HCT116 (cell line): Measurements from ENCODE around the gene SPIB. TPM values are rescaled to one million over a fixed set of nuclear protein-coding genes. Genes with fewer than 3 reads are reported as not detected.
A peak's percentile ranks its signal among the peaks of the same experiment; 100 is the strongest.

Source experiments
- ATAC-seq: fragments of 200-7000 bp; cut with Tn5 transposase; 2 replicates; pipeline ENCODE4 v1.9.1; 2020; ENCODE audit warnings: mild to moderate bottlenecking, moderate library complexity
- BruUV-seq: library from RNA; stranded (reverse); fragments of 400-500 nt; replicated peaks from 2 replicates; lab custom pipeline; 2021; lab: Mats Ljungman, UMichigan
- CTCF ChIA-PET: fragments of 300-600 bp; sonication (Branson Sonifier 250); formaldehyde crosslinking; loops from one replicate; lab custom pipeline; 2021; ENCODE audit warnings: antibody characterized with exemption; lab: Charles Lee
- POLR2A ChIA-PET: fragments of 300-600, 350-600 bp; sonication (Branson Sonifier 250); formaldehyde crosslinking; loops from one replicate; lab custom pipeline; 2021; ENCODE audit warnings: antibody characterized with exemption; lab: Charles Lee
- RAD21 ChIA-PET, 2 experiments: fragments of 300-600 bp; sonication (Branson Sonifier 250); formaldehyde crosslinking; loops; one replicate each; lab custom pipeline; 2023; ENCODE audit warnings: low total read pairs in 2 of 2; ENCODE audit not compliant: uncharacterized antibody in 2 of 2, unreplicated experiment in 2 of 2, low non-redundant PET in 1 of 2; lab: Charles Lee
- DNase-seq: peaks from one replicate; pipeline ENCODE4 v3.0.0-alpha.2; 2010; ENCODE audit warnings: low read depth, low spot score
- H2AFZ ChIP-seq: fragments of 200-600 bp; shearing (Covaris generic), sonication (generic); 2 replicates; pipeline ENCODE4 v1.6.1; 2017; ENCODE audit warnings: low read depth, mixed run types, mixed read lengths, antibody characterized with exemption, low read length; ENCODE audit not compliant: poor library complexity, severe bottlenecking
- H3K27ac ChIP-seq: 2 replicates; pipeline ENCODE4 v1.5.1; 2012; ENCODE audit warnings: low read depth, low read length
- H3K27me3 ChIP-seq: fragments of 200-600 bp; sonication (generic); 2 replicates; pipeline ENCODE4 v1.6.1; 2016; ENCODE audit warnings: mixed run types, low read length, mixed read lengths; ENCODE audit not compliant: insufficient read depth
- H3K36me3 ChIP-seq, 2 experiments: fragments of 200-500 bp in 1 of 2; fragments of 200-600 bp in 1 of 2; sonication (Bioruptor generic) in 1 of 2; sonication (generic) in 1 of 2; 2 replicates each; pipeline versions ENCODE4 v1.5.1 to v1.6.1; 2014 to 2016; ENCODE audit warnings: low read length in 2 of 2, inconsistent platforms in 1 of 2, mixed read lengths in 1 of 2, mixed run types in 1 of 2; ENCODE audit not compliant: insufficient read depth in 2 of 2, control insufficient read depth in 1 of 2
- H3K4me1 ChIP-seq, 2 experiments: fragments of 200-600 bp in 1 of 2; sonication (generic) in 1 of 2; 2 replicates each; pipeline versions ENCODE4 v1.5.1 to v1.6.1; 2012 to 2017; ENCODE audit warnings: low read length in 2 of 2, inconsistent platforms in 1 of 2, mild to moderate bottlenecking in 1 of 2, mixed read lengths in 1 of 2, mixed run types in 1 of 2, moderate library complexity in 1 of 2; ENCODE audit not compliant: insufficient read depth in 2 of 2, control insufficient read depth in 1 of 2
- H3K4me2 ChIP-seq: fragments of 200-600 bp; sonication (generic); 2 replicates; pipeline ENCODE4 v1.6.1; 2017; ENCODE audit warnings: mixed run types, low read length, mixed read lengths
- H3K4me3 ChIP-seq, 2 experiments: fragments of 200-600 bp in 1 of 2; sonication (generic) in 1 of 2; replicated peaks in 1 of 2; 2 replicates each; pipeline ENCODE4 v1.5.1; 2011 to 2016; ENCODE audit warnings: low read length in 2 of 2, control low read depth in 1 of 2, low read depth in 1 of 2, mild to moderate bottlenecking in 1 of 2, mixed read lengths in 1 of 2, mixed run types in 1 of 2
- H3K79me2 ChIP-seq: fragments of 200-600 bp; sonication (generic); 2 replicates; pipeline ENCODE4 v1.6.1; 2017; ENCODE audit warnings: mild to moderate bottlenecking, mixed run types, low read length, moderate library complexity, mixed read lengths; ENCODE audit not compliant: insufficient read depth
- H3K9ac ChIP-seq: fragments of 200-600 bp; sonication (generic); 2 replicates; pipeline ENCODE4 v1.6.1; 2016; ENCODE audit warnings: low read length, mixed read lengths
- H3K9me2 ChIP-seq: fragments of 200-600 bp; sonication (generic), shearing (Covaris generic); 2 replicates; pipeline ENCODE4 v1.6.1; 2017; ENCODE audit warnings: mixed run types, mild to moderate bottlenecking, moderate library complexity; ENCODE audit not compliant: insufficient read depth
- H3K9me3 ChIP-seq, 2 experiments: fragments of 200-500 bp in 1 of 2; fragments of 200-600 bp in 1 of 2; sonication (Bioruptor generic) in 1 of 2; sonication (generic) in 1 of 2; 2 replicates each; pipeline ENCODE4 v1.6.1; 2014 to 2017; ENCODE audit warnings: low read length in 2 of 2, mixed read lengths in 2 of 2, inconsistent platforms in 1 of 2, low read depth in 1 of 2, mild to moderate bottlenecking in 1 of 2, mixed run types in 1 of 2, moderate library complexity in 1 of 2; ENCODE audit not compliant: control insufficient read depth in 1 of 2, insufficient read depth in 1 of 2
- H4K20me1 ChIP-seq: fragments of 200-600 bp; sonication (generic), shearing (Covaris generic); 2 replicates; pipeline ENCODE4 v1.6.1; 2017; ENCODE audit warnings: mixed run types, mild to moderate bottlenecking, moderate library complexity; ENCODE audit not compliant: insufficient read depth
- CBX3 ChIP-seq: IDR thresholded peaks from 2 replicates; pipeline ENCODE4 v1.6.1; 2012; ENCODE audit warnings: low read depth
- EGR1 ChIP-seq: IDR thresholded peaks from 2 replicates; pipeline ENCODE4 v1.6.1; 2012; ENCODE audit warnings: low read depth
- ELF1 ChIP-seq: IDR thresholded peaks from 2 replicates; pipeline ENCODE4 v1.6.1; 2012; ENCODE audit warnings: low read depth, borderline replicate concordance
- EZH2 ChIP-seq: fragments of 200-600 bp; sonication (generic); IDR thresholded peaks from 2 replicates; pipeline ENCODE4 v1.6.1; 2017; ENCODE audit warnings: antibody characterized with exemption, mixed run types
- POLR2A ChIP-seq: IDR thresholded peaks from 2 replicates; pipeline ENCODE4 v1.7.0; 2011; ENCODE audit warnings: borderline replicate concordance; ENCODE audit not compliant: insufficient read depth, insufficient read length; ENCODE audit errors: extremely low read depth
- RAD21 ChIP-seq: IDR thresholded peaks from 2 replicates; pipeline ENCODE4 v1.6.1; 2012; ENCODE audit warnings: low read depth, mild to moderate bottlenecking
- SIN3A ChIP-seq: IDR thresholded peaks from 2 replicates; pipeline ENCODE4 v1.6.1; 2012; ENCODE audit warnings: low read depth
- SP1 ChIP-seq: IDR thresholded peaks from 2 replicates; pipeline ENCODE4 v1.6.1; 2012; ENCODE audit warnings: low read depth
- SRF ChIP-seq: IDR thresholded peaks from 2 replicates; pipeline ENCODE4 v1.6.1; 2012; ENCODE audit warnings: low read depth
- YY1 ChIP-seq: IDR thresholded peaks from 2 replicates; pipeline ENCODE4 v1.6.1; 2011; ENCODE audit warnings: low read length, low read depth, moderate library complexity, mild to moderate bottlenecking; ENCODE audit not compliant: insufficient replicate concordance; ENCODE audit errors: extremely low read depth
- ZBTB33 ChIP-seq: IDR thresholded peaks from 2 replicates; pipeline ENCODE4 v1.6.1; 2011; ENCODE audit warnings: mild to moderate bottlenecking, low read length, moderate library complexity; ENCODE audit not compliant: insufficient replicate concordance; ENCODE audit errors: extremely low read depth
- ZFX ChIP-seq: fragments of 450-650 bp; IDR thresholded peaks from 2 replicates; pipeline ENCODE4 v1.6.1; 2017
- ZNF274 ChIP-seq: fragments of 200-500 bp; sonication (Bioruptor generic); IDR thresholded peaks from 2 replicates; pipeline ENCODE4 v1.6.1; 2014; ENCODE audit warnings: mild to moderate bottlenecking, low read depth, low read length, inconsistent platforms
- intact Hi-C: fragments of 100-400 bp; cut with micrococcal nuclease; formaldehyde crosslinking; loops from 2 replicates; pipeline ENCODE4 v1.10.0; 2022
- total RNA-seq: library from RNA; stranded (reverse); gene quantifications from one replicate; pipeline ENCODE4 v1.2.1, GENCODE V29; 2021; ENCODE audit not compliant: unreplicated experiment
- TF ChIP-seq, protein P1 (sequence below): IDR thresholded peaks from 2 replicates; pipeline ENCODE4 v1.6.1; 2012

SPIB gene
- total RNA-seq, 1 experiment from 2014 or later, result 0.96 TPM

- H3K4me2 ChIP-seq, result peak overlapping the region; percentile 97; the same call in 1 of the 2 replicates
- peaks cover 9 to 21% of the 10 kb centered on the region in 2 experiments; a peak in 3 of 4 replicates for H3K4me1 ChIP-seq
- no TSS peak for BruUV-seq
- DNase-seq (no peak), ATAC-seq (no peak)
- POLR2A ChIA-PET, result interaction anchor here (1.2 kb wide), 1 partner anchor 9 kb away, joined by 3 read pairs; no protein-coding TSS in a partner anchor
- peaks cover 37% of the 10 kb centered on the region for H3K79me2 ChIP-seq
- peak overlapping the region; percentile 50; the same call in 1 of the 2 replicates for H3K27ac ChIP-seq
- H3K9me2 ChIP-seq, result no peaks in the 10 kb centered on the region
- H2AFZ ChIP-seq, result no peak overlapping the region
- no peak overlapping the region for H3K9ac ChIP-seq
- peak overlapping the region in 1 of 2 experiments; percentile 100; a peak in 2 of 4 replicates for H3K4me3 ChIP-seq
- H4K20me1 ChIP-seq, result no peaks in the 10 kb centered on the region
- no peak for TF ChIP-seq SRF
- TF ChIP-seq ELF1, result no peak
- TF ChIP-seq SIN3A, result no peak
- no peak for TF ChIP-seq ZBTB33
- TF ChIP-seq, protein P1, sequence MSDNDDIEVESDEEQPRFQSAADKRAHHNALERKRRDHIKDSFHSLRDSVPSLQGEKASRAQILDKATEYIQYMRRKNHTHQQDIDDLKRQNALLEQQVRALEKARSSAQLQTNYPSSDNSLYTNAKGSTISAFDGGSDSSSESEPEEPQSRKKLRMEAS, result no peak
- TF ChIP-seq EGR1, result no peak
- TF ChIP-seq ZFX, result no peak
- TF ChIP-seq RAD21, result no peak
- TF ChIP-seq POLR2A, result no peak
- no peak for TF ChIP-seq YY1
- TF ChIP-seq CBX3, result no peak
- no peak for TF ChIP-seq ZNF274
- no peak for TF ChIP-seq SP1
- no peak for TF ChIP-seq EZH2
- no peaks in the 10 kb centered on the region for H3K9me3 ChIP-seq
- no peaks in the 10 kb centered on the region for H3K27me3 ChIP-seq
- intact Hi-C loops, result no loop called here
- CTCF ChIA-PET, result interaction anchor here (0.6 kb wide), 1 partner anchor 10 kb away, joined by 3 read pairs; no protein-coding TSS in a partner anchor
- RAD21 ChIA-PET, result no interaction called here
- H3K36me3 ChIP-seq, result peaks cover 4 to 13% of the 10 kb centered on the region in 2 experiments; a peak in 2 of 4 replicates
Observed at GRCh38 chr19:50475101-50475568, 56.4 kb downstream of the SPIB start.
